GM19467 (cell line): Measurements from ENCODE around the gene PCDHA10.
"Not testable (repeated sequence)": the region's sequence is repeated elsewhere in the genome, so short reads cannot be mapped to it uniquely, and the experiment has no call there.

Experiments
- ATAC-seq: cut with Tn5 transposase; IDR thresholded peaks from one replicate; pipeline ENCODE4 v1.9.1; 2021; ENCODE audit warnings: mild to moderate bottlenecking, moderate library complexity; ENCODE audit not compliant: unreplicated experiment

The PCDHA10 gene

DNA sequence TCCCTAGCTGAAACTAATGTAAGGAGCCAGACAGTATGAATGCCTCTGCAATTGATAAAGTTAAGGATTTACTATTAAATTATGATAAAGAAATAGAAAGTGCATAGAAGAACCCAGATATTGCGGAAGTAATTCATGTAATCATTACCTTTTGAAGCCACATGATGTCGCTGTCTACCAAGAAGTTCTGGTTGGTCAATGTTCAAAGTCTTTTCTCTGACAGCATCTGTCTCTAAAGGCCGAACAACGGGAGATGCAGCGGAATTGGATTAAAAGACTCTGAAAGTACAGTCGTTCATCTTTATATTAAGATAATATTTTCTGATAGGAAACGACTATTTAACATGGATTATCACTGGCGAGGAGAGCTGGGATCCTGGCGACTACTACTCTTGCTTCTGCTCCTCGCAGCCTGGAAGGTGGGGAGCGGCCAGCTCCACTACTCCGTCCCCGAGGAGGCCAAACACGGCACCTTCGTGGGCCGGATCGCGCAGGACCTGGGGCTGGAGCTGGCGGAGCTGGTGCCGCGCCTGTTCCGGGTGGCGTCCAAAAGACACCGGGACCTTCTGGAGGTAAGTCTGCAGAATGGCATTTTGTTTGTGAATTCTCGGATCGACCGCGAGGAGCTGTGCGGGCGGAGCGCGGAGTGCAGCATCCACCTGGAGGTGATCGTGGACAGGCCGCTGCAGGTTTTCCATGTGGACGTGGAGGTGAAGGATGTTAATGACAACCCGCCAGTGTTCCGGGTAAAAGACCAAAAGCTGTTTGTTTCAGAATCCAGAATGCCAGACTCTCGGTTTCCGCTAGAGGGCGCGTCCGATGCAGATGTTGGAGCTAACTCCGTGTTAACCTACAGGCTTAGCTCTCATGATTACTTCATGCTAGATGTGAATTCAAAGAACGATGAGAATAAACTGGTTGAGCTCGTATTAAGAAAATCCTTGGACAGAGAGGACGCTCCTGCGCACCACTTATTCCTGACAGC is 14.4 kb upstream of the PCDHA10 start, which contains the start of gene PCDHA8:
PCDHA8 (plus strand) TSS at position 210 of the 985 bp plus-strand sequence; CDS start at position 345, 135 bp downstream.
- ATAC-seq: no peak

- no peak for ATAC-seq
Observed at GRCh38 chr5:140842798-140843733, 12.6 kb upstream of the PCDHA10 start.

DNA sequence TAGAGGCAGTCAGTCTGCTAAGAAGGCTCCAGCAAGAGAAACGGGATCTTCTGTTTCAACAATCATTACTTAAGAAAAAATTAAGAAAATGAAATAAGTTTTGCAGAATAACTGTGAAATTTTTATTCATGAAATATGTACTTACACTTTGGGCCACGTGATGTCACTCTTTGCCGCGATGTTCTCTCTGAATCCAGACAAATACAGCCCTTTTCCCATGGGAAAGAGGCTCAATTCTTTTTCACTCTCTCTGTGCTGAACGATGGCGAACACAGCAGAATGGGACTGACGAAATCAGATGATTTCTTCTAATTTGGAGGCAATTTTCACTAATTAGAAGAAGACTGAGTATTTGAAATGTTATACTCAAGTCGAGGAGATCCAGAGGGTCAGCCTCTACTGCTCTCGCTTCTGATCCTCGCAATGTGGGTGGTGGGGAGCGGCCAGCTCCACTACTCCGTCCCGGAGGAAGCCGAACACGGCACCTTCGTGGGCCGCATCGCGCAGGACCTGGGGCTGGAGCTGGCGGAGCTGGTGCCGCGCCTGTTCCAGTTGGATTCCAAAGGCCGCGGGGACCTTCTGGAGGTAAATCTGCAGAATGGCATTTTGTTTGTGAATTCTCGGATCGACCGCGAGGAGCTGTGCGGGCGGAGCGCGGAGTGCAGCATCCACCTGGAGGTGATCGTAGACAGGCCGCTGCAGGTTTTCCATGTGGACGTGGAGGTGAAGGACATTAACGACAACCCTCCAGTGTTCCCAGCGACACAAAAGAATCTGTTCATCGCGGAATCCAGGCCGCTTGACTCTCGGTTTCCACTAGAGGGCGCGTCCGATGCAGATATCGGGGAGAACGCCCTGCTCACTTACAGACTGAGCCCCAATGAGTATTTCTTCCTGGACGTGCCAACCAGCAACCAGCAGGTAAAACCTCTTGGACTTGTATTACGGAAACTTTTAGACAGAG is 7.3 kb upstream of the PCDHA10 start, which contains the start of gene PCDHA9:
PCDHA9 (plus strand) TSS at position 244 of the 964 bp plus-strand sequence; CDS start at position 358, 114 bp downstream.
- not testable (repeated sequence) for ATAC-seq

DNA sequence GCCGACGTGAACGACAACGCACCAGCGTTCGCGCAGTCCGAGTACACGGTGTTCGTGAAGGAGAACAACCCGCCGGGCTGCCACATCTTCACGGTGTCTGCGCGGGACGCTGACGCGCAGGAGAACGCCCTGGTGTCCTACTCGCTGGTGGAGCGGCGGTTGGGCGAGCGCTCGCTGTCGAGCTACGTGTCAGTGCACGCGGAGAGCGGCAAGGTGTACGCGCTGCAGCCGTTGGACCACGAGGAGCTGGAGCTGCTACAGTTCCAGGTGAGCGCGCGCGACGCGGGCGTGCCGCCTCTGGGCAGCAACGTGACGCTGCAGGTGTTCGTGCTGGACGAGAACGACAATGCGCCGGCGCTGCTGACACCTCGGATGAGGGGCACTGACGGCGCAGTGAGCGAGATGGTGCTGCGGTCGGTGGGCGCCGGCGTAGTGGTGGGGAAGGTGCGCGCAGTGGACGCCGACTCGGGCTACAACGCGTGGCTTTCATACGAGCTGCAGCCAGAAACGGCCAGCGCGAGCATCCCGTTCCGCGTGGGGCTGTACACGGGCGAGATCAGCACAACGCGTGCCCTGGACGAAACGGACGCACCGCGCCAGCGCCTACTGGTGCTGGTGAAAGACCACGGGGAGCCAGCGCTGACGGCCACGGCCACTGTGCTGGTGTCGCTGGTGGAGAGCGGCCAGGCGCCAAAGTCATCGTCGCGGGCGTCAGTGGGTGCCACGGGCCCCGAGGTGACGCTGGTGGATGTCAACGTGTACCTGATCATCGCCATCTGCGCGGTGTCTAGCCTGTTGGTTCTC is 5.7 kb upstream of the PCDHA10 start:
- ATAC-seq: not testable (repeated sequence)

GRCh38 chr5:140857177-140857986 is 1.7 kb downstream of the PCDHA10 start:
- no peak for ATAC-seq

DNA sequence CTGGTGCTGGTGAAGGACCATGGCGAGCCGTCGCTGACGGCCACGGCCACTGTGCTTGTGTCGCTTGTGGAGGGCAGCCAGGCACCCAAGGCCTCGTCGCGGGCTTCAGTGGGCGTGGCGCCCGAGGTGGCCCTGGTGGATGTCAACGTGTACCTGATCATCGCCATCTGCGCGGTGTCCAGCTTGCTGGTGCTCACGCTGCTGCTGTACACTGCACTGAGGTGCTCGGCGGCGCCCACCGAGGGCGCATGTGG is 2.2 kb downstream of the PCDHA10 start:
- ATAC-seq: no peak

GRCh38 chr5:140862441-140863295 is 7.0 kb downstream of the PCDHA10 start:
- ATAC-seq: no peak

- no peak for ATAC-seq
Observed at GRCh38 chr5:140868721-140869554, 13.2 kb downstream of the PCDHA10 start, which contains the start of gene PCDHA11. Gene PCDHA11, plus strand, starts transcription at chr5:140868957. Its CDS starts 147 bp downstream, at chr5:140869104.

DNA sequence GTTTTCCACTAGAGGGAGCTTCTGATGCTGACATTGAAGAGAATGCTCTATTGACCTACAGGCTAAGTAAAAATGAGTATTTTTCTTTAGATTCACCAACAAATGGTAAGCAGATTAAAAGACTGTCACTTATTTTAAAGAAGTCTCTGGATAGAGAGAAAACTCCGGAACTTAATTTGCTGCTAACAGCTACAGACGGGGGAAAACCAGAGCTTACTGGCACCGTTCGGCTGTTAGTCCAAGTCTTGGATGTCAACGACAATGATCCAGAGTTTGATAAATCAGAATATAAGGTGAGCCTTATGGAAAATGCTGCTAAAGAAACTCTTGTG is 13.8 kb downstream of the PCDHA10 start:
- no peak for ATAC-seq

- ATAC-seq: no peak
Observed at GRCh38 chr5:140870221-140871201, 14.8 kb downstream of the PCDHA10 start.

DNA sequence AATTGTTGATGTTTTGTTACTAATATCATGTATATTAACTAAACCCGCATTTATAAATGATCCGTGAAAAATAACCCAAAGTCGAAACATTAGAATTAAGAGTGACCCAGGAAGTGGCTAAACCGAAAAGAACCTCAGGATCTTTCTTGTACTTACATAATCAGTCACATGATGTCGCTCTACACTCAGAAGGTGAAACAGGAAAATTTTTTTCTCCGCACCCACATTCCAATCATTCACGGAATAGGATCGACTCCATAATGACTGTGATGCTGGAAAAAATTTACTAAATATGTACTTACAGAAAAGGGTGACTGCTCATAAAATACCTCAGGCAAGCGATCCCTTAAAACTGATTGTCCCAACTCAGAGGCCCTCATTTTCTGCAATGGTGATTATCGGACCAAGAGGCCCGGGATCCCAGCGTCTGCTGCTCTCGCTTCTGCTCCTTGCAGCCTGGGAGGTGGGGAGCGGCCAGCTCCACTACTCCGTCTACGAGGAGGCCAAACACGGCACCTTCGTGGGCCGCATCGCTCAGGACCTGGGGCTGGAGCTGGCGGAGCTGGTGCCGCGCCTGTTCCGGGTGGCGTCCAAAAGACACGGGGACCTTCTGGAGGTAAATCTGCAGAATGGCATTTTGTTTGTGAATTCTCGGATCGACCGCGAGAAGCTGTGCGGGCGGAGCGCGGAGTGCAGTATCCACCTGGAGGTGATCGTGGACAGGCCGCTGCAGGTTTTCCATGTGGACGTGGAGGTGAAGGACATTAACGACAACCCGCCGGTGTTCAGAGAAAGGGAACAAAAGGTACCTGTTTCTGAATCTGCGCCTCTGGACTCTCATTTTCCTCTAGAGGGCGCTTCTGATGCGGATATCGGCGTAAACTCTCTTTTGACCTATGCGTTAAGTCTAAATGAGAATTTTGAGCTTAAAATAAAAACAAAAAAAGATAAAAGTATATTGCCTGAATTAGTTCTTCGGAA is 19.7 kb downstream of the PCDHA10 start, which contains the start of gene PCDHA12:
PCDHA12 (plus strand) TSS at position 224 of the 981 bp plus-strand sequence; CDS start at position 389, 165 bp downstream.
- no peak for ATAC-seq

DNA sequence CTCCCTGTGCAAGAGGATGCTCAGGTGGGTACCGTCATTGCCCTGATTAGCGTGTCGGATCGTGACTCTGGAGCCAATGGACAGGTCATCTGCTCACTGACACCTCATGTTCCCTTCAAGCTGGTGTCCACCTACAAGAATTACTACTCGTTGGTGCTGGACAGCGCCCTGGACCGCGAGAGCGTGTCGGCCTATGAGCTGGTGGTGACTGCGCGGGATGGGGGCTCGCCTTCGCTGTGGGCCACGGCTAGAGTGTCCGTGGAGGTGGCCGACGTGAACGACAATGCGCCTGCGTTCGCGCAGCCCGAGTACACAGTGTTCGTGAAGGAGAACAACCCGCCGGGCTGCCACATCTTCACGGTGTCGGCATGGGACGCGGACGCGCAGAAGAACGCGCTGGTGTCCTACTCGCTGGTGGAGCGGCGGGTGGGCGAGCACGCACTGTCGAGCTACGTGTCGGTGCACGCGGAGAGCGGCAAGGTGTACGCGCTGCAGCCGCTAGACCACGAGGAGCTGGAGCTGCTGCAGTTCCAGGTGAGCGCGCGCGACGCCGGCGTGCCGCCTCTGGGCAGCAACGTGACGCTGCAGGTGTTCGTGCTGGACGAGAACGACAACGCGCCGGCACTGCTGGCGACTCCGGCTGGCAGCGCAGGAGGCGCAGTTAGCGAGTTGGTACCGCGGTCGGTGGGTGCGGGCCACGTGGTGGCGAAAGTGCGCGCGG is 21.0 kb downstream of the PCDHA10 start:
- not testable (repeated sequence) for ATAC-seq

GRCh38 chr5:140877262-140877581 is 21.5 kb downstream of the PCDHA10 start:
- ATAC-seq: no peak
